SHP77 treated with DMSO at 0.1 percent for 48 hours (cell line): ENCODE data around the gene CEP68.
"Not testable (repeated sequence)": the region's sequence is repeated elsewhere in the genome, so short reads cannot be mapped to it uniquely, and the experiment has no call there.

Experiments used
- DNase-seq: peaks from one replicate; lab custom pipeline; 2025; lab: John Stamatoyannopoulos, UW

The CEP68 gene

DNA sequence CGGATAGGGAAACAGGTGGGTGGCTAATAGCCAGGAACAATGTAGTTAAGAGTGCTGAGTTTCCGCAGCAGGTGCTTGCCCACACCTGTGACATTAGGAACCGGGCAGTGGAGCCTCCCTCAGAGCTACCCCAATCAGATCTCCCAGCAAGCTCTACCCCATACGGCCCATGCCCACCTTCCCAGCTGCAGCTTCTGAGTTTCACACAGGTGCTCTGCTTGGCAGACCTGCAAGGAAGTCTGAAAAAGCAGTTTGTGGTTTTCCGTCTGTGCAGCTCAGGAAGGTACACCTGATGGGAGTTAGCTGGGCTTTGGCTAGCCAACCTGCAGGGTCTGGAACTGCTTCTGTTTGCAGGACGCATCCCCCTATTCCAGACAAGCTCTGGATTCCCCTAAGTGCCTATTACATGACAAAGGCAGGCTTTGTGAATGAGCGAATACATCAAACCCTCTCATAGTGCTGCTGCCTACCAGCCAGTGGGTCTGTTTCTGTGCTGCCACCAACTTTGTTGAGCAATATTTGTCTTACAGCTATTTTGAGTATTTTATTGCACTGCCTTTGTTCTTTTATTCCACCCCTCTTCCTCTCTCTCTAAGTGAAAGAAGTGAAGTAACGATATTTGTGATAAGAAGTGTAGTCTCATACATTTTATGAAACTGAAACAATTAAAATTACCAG lies 24.7 kb upstream of the CEP68 start:
- no peak for DNase-seq

DNA sequence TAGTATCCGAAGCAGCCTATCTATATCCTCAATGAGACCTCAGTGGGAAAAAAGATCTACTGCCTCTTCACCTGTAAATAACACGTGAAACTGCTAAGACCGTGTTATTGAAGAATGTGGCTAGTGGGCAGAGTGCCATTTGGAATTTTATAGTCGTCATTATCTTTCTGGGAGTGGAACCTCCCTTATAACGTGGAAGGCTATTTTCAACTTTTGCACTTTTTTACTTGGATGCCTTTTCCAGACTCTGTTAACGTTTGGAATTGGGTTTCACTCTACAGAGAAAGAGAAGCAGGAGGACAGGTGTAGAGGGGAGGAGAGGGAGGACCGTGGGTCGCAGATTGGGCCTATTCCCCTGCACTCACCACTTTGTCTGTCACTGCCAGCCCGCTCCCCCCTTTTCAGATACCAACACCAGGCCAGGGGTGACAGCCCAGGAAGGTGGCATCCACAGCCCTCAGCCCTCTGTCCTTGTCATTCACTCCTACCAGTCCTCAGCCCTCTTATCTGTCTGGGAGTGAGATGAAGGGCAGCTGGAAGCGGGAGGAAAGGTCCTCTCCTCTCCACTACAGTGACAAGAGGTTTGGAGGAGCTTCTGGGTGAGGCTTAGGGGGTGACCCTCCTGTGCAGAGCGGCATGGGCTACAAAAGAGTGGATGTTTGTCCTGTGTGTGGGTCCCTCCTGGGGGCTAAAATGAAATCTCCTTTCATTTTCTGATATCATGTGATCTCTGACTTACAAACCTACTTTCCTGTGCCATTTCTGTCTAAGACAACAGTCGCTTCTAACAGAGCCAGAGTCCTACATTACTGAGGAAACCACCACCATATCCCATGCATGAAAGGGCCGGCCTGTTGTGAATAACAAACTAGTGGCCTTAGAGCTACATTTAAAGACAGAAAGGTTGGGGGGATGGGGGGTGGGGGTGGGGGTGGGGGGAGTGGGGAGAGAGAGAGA lies 23.9 kb upstream of the CEP68 start:
- no peak for DNase-seq

DNA sequence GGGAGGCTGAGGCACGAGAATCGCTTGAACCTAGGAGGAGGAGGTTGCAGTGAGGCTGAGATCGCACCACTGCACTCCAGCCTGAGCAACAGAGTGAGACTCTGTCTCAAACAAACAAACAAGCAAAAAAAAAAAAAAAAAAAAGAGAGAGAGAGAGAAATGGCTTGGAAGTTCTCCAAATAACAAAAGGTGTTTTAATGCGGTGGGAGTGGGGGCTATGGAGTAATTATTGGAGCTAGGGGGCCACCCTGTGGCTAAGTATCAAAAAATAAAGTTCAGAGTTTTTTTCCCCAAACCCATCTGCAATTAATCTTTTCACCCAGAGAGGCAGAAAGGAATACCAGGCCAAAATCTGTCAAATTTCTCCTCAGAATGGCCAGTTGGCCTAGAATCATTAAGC lies 23.0 kb upstream of the CEP68 start:
- no peak for DNase-seq

DNA sequence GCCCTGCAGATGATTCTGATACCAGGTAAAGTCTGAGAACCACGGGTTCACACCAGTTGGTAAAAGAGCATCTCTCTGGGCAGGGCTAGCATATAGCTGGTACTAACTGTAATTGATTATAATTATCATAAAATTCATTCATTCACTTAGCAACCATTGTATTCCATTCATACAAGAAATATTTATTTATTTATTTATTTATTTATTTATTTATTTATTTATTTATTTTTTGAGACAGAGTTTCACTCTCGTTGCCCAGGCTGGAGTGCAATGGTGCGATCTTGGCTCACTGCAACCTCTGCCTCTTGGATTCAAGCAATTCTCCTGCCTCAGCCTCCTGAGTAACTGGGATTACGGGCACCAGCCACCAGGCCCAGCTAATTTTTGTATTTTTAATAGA lies 22.5 kb upstream of the CEP68 start:
- not testable (repeated sequence) for DNase-seq

DNA sequence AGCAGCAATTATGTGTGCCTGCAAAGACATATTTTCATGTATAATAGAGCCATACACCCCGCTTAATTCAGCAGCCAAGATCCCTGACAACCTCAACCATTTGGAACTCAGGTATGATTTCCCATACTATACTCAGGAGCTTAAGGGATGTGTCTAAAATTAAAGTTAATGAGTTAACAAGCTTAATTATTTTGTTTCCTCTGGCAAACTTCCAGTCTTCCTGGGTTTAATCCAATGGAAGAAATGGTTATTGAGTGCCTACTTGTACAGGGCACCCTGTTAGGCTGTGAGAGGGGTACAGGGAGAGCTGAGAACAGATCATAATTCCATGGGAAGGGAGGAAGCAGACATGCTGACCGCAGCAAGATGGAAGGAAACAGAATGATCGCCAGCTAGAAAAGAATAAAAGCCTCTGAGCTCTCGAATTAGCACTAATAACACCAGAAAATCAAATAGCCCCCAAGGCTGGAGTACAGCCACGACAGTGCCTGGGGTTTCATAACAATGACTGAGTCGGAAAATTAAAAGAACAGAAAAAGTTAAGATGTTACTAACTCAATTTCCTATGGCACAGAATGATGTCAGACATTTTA lies 20.8 kb upstream of the CEP68 start:
- DNase-seq = no peak

DNA sequence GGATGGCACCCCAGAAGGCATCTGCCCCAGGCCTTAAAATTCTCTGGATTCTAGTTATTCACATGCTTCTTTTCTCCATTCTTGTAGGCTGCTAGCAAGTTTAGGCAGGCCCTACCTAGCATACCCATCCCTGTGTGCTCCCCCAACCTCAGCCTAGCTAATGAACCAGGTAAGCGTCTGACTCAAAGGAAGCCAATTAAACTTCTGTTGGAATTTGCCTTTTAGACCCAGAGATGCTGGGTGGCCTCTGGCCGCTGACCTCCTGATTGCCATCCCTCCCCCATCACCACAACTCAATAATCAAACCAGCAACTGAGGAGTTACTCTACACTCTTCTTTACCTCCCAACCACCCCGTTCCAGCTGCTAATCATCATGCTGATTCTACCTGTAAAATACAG lies 19.0 kb upstream of the CEP68 start:
- DNase-seq = no peak

DNA sequence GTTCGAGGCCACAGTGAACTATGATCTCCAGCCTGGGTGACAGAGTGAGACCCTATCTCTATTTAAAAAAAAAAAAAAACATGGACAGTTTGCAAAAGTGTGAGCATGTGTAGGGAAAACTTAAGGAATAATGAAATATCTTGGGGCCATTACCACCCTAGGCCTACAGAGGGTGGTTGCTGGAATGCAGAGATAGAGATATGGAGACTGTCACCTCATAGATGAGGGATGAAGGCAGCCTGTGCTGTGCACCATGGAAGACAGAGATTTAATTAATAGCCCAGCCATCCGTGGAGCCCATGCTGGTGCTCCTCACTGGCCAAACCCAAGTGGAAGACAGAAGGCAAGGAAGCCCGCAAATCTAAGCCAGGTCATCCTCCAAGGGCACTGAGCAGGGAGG lies 16.6 kb upstream of the CEP68 start:
- no peak for DNase-seq

DNA sequence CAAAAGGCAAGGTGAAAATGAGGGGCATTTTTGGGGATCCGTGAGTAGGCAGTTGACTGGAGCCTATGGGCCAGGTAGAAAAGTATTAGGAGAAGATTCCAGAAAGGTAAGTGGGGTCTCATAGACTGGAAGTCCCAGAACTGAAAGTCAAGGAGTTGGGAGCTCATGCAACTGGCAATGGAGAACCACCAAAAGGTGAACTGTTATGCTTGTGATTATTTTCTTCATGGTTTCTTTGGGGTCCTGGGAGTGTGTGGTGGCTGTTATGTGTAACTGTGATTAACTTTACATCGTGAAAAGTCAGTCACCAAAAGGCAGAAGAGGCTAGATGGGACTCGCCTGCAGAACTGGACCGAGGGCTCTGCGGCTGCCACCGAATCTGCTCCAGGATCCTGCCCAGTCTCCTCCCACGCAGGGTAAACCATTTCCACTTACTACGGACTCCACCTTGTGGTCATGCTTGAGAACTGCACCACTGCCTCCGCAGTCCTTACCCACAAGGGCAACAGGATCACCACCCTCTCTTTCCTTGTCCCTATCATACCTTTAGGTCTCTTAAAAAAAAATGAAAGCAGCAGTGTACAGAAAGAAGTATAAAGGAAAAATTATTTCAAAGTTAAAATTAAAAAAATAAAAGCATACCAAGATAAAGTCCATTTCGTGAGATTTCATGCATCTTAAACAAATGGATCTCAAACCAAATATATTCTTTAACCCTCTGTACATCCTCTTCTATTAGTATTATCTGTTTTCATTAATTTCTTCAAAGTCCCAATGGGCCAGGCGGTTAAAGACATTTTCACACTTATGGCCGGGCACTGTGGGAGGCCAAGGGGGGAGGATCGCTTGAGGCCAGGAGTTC lies 15.6 kb upstream of the CEP68 start:
- DNase-seq = peak; percentile 61

DNA sequence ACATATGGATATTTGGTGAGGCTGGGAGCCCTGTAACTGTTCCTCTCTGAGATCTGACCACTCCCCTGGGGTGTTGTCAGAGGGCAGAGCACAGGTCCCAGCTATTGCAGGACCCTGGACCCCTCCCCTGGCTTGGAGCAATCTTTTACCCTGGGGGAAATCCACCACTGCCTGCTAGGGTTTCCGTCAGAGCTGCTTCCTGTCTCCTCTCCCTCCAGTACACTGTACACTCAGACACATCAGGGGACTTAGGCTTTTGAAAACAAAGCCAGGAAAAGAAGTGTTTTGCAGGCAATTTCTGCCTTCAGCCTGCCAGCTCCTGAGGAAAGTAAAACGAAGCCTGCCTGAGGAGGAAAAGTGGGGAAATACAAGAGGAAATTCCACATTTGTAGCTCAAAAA lies 13.2 kb upstream of the CEP68 start:
- no peak for DNase-seq

DNA sequence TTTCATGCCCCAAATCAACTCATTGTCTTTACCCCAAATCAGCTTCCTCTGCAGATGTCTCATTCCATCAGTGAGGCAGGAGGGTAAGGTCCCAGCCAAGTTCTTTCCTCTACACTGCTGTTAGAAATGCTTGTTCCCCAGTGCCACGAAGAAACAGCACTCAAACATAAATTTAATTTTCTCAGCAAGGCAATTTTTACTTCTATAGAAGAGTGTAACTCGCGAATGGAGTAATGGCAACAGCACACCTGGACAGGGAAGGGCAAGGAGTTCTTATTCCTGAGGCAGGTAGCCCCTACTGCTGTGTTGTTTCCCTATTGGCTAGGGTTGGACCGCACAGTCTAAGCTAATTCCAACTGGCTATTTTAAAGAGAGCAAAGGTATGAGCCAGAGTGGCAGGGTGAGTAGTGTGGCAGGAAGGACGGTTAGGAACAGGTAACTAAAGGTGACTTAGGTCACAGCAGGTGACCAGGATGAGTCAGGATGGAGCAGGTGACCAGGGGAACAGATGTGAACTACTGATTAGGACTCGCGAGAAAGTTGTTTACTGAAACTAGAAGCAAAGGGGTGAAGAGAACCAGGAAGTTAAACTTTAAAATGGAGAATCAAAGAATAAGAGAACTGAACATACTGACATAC lies 12.0 kb upstream of the CEP68 start:
- DNase-seq = no peak

DNA sequence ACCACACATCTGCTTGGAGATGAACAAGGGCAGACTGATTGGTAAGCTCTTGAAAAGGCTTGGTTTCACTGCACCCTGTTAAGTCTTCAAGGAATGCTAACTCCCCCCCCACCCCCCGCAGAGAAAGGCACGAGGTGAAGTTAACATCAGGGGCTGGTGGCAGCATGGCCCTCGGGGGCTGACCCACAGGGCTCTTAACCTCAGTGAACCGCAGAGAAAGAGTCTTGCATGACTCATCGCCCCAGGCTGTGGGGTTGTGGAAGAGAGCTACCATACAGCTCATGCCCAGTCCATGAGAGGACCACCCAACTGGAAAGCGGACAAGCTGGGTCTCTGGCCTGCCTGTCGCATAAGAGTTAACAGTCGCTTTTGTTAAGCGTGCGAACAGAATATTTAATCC lies 10.6 kb upstream of the CEP68 start:
- DNase-seq = no peak

DNA sequence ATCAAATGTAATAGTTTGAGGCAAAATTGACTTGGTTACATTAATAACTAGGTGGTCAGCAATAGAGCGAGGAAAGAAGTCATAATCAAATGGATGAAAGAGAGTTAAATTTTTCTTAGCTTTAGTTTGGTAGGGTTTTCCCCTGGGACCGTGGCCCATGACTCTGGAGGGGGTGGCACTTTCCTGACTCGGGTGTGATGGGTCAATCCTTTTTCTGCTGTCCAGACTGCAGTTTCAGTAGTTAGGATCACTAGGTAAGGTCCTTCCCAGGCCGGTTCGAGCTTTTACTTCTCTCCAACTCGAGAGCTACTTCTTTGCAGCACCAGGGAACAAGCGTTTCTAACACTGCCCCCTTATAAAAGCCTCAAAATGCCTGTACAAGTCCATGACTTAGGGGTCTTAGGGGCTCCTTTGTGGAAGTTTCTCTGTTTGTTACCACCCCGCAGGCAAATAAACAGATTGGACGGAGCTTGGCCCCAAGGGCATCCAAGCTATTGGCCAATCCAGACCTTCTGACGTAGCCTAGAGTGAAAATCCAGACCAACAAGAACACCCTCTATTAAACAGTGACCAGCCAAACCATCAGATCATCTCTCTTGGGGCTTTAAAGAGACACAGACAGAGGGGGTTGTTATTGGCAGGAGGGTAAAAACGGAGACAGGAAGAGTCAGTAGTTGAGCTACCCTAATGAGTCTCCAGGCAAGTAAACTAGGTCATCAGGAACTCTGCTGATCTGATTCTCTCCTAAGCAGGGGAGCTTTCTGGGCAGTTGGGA lies 9.4 kb upstream of the CEP68 start:
- no peak for DNase-seq

DNA sequence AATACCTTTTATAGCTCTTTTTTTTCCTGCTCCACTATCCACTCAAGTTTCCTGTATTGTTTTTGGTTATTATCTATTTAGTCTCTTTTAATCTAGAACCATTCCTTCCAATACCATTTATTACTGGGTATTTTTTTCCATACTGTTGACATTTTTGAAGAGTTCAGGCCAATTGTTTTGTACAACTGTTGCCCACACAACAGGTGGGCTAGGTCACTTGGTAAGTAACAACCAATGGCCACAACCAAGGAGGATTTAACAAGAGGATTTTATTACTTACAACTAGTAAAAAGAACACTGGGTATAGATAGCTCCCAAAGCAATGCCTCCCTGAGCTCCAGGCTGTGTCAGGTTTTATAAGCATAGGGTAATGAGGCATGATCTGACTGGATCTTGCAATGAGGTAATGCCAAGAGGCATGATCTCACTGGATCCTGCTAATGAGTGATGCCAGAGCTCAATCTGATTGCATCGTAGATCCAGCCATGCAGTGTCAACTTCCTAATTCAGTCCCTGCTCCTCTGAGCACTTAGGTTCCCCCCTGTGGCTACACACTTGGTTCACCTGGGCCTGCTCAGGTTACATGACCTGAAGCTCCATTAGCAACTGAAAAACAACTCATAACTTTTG lies 7.1 kb upstream of the CEP68 start:
- no peak for DNase-seq

DNA sequence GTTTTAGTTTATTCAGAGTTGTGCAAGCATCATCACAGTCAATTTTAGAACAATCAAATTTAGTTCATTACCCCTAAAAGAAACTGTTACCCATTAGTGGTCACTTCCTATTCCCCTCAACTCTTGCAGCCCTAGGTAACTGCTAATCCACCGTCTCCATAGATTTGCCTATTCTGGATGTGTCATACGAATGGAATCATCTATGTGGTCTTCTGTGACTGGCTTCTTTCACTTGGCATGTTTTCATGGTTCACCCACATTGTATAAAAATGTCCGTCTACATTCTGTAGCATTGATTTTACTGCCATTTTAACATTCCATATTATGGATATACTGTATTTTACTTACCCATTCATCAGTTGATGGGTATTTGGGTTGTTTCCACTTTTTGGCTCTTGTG lies 5.3 kb upstream of the CEP68 start:
- no peak for DNase-seq

DNA sequence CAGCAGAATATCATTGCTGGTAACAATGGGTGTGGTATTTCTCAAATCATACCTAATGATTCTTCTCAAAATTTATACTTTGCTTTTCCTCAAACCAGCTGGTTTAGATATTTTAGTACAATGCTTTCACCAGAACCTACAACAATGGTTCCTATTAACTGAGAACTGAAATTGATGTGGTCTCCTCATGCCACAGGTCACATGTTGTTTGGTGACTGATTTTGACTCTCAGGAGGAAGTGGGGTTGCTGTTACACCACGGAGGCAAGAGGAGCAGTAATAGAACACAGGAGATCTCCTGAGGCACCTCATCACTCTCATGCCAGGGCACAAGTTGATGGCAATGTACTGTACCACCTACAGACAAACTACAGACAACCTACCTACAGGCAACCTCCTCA lies 3.0 kb upstream of the CEP68 start:
- no peak for DNase-seq

DNA sequence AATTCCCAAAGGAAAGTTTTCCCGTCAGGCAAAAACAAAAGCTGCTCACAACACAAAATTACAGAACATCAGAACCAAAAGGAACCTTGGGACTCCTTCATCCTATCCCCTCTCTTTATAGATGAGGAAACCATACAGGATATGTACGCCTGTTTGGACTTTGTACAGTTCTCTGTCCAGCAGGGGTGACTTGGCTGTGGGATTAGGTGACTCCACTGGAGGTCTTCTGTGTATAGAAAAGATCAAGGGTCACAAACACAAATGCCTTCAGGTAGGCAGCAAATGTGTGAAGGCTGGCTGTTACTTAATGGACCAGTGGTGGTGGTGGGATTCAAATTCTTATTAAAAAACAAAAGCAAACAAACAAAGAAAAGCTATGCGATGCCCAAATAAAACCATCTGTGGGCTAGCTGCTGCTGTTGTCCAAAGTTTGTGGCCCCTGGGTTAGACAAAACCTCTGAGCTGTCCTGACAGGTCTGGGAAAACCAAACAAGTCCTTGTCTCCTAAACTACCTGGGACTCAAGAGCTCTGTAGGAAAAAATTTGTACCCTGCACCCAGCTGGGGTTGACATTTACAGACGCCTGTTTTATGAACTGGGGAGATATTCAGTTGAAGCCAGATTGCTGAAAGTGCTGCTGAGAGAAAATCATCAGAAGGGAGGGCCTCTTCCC lies 1.3 kb upstream of the CEP68 start:
- DNase-seq = no peak

DNA sequence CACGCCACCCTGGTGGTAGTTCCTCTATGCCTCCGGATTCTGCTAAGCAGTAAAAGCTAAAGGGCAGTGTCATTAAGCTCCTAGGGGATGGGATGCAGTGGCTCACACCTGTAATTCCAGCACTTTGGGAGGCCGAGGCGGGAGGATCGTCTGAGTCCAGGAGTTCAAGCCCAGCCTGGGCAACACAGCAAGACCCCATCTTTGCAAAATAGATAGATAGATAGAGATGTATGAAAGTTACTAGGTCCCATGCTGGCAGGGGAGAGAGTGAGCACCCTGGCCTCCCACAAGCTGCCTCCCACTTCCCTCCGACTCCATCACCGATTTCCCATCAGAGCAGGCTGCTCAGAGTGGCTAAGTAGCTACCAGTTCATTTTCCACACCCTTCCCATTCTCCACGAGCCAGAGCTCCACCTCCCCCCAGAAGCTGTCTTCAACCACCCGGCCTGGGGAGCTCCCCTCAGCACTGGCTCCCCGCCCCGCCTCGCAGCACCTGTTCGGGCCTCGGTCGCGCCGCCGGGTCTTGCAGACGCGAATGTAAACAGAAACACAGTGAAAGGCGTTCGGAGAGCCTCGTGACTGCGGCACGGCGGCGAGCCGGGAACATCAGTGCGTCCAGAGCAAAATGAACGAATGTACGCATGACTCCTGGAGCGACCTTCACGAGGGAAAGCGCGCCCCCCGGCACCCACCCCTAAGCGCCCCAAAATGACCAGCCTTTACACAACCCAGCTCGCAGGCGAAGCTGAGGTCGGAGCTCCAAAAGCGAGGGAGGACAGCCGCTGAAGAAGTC lies 598 bp upstream of the CEP68 start:
- peak; percentile 52 for DNase-seq

DNA sequence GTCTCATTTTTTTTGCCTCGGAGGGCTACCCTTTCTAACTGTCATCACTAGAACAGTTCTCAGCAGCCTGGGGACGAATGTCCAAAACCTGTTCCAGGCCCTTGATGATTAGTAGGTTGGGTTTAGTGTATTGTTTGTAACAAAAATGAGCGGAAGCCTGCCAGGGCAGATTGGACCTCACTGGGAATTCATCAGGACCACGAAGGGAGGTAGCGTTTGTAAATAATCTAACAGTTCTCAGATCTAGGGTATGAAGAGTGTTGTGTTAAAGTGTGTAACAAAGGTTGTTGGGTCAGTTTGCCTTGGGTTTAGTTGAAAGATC lies 799 bp downstream of the CEP68 start:
- DNase-seq = no peak

DNA sequence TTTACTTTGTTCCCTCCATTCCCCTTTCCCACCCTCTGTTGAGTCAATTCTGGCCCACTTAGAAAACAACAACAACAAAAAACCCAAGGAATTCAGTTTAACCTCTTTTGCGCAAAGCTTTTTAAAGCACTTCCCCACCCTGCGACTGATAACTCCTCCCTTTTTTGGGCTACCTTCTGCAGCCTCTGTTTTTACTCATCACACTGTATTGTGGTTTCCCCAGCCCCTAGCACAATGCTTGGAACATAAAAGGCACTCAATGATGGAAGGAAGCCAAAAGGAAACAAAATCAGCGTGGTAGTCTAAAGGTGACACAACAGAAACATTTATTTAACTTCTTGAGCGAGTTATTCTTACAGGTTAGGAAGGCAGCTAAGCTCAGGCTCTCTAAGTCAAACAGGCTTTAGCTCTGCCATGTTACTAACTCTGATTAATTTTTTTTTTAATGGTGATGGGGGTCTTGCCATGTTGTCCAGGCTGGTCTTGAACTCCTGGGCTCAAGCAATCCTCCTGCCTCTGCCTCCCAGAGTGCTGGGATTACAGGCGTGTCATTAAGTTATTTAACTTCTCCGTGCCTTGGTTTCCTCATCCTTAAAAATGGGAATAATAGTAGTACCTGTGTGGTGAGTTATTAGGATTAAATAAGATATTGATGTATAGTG lies 1.3 kb downstream of the CEP68 start:
- DNase-seq = no peak
